H1 (cell line): ENCODE results near the gene SH3BP5. TPM values are rescaled to one million over a fixed set of nuclear protein-coding genes. Genes with fewer than 3 reads are reported as not detected.

ENCODE experiments used
- CTCF ChIA-PET: fragments of 300-600 bp; sonication (Branson Sonifier 250); formaldehyde crosslinking; loops from one replicate; lab custom pipeline; 2021; ENCODE audit not compliant: partially characterized antibody; lab: Charles Lee
- POLR2A ChIA-PET: fragments of 300-600 bp; sonication (Branson Sonifier 250); formaldehyde crosslinking; loops from one replicate; lab custom pipeline; 2021; ENCODE audit warnings: inconsistent platforms; ENCODE audit not compliant: partially characterized antibody; lab: Charles Lee
- DNase-seq, 2 experiments: peaks; one replicate each; pipeline versions ENCODE4 v3.0.0 to v3.0.0-alpha.2; 2010 to 2022; ENCODE audit warnings: low spot score in 2 of 2, low read depth in 1 of 2, mixed read lengths in 1 of 2
- FAIRE-seq: peaks from 2 replicates; lab custom pipeline; 2011; peaks lifted over from hg19 to GRCh38; lab: Jason Lieb, UNC
- H2AFZ ChIP-seq: 2 replicates; pipeline ENCODE4 v1.8.1; 2012; ENCODE audit warnings: low read length, inconsistent platforms
- H2AK5ac ChIP-seq: 2 replicates; pipeline ENCODE4 v1.6.1; 2013; ENCODE audit warnings: low read depth, low read length
- H2BK120ac ChIP-seq: replicated peaks from 2 replicates; pipeline ENCODE3; 2013; ENCODE audit warnings: low read depth, low read length, inconsistent platforms
- H2BK12ac ChIP-seq: 2 replicates; pipeline ENCODE4 v1.6.1; 2013; ENCODE audit warnings: low read depth, low read length
- H2BK15ac ChIP-seq: 2 replicates; pipeline ENCODE4 v1.6.1; 2013; ENCODE audit warnings: low read length
- H2BK20ac ChIP-seq: 2 replicates; pipeline ENCODE4 v1.6.1; 2013; ENCODE audit warnings: low read length
- H2BK5ac ChIP-seq: 2 replicates; pipeline ENCODE4 v1.6.1; 2013; ENCODE audit warnings: low read depth, low read length
- H3K14ac ChIP-seq: 2 replicates; pipeline ENCODE4 v1.6.1; 2013; ENCODE audit warnings: inconsistent platforms; ENCODE audit not compliant: insufficient read length
- H3K18ac ChIP-seq: 2 replicates; pipeline ENCODE4 v1.6.1; 2013; ENCODE audit warnings: low read length; ENCODE audit errors: extremely low read depth
- H3K23ac ChIP-seq: 2 replicates; pipeline ENCODE4 v1.6.1; 2013; ENCODE audit warnings: inconsistent platforms; ENCODE audit not compliant: insufficient read length
- H3K23me2 ChIP-seq: 2 replicates; pipeline ENCODE4 v1.6.1; 2013; ENCODE audit warnings: low read depth, low read length
- H3K27ac ChIP-seq: 2 replicates; pipeline ENCODE4 v1.6.1; 2011; ENCODE audit warnings: low read depth, low read length, inconsistent platforms
- H3K27me3 ChIP-seq, 4 experiments: replicated peaks in 1 of 4; 1 replicate in 1 of 4; 2 replicates in 3 of 4; pipeline versions ENCODE4 v1.6.1 to v1.8.1; 2011 to 2013; ENCODE audit warnings: low read length in 3 of 4, mild to moderate bottlenecking in 3 of 4, inconsistent platforms in 2 of 4, mixed read lengths in 2 of 4, moderate library complexity in 1 of 4; ENCODE audit not compliant: control insufficient read depth in 3 of 4, insufficient read depth in 3 of 4; ENCODE audit errors: extremely low read depth in 1 of 4
- H3K36me3 ChIP-seq, 4 experiments: 2 replicates each; pipeline versions ENCODE4 v1.6.1 to v1.8.1; 2011 to 2013; ENCODE audit warnings: mild to moderate bottlenecking in 4 of 4, low read length in 3 of 4, moderate library complexity in 2 of 4, control low read depth in 1 of 4, inconsistent platforms in 1 of 4; ENCODE audit not compliant: insufficient read depth in 4 of 4, control insufficient read depth in 2 of 4
- H3K4ac ChIP-seq: replicated peaks from 2 replicates; pipeline ENCODE3; 2013; ENCODE audit warnings: low read length, low read depth, mixed read lengths, inconsistent platforms; ENCODE audit not compliant: insufficient read length
- H3K4me1 ChIP-seq, 4 experiments: replicated peaks in 1 of 4; 1 replicate in 1 of 4; 2 replicates in 3 of 4; pipeline versions ENCODE4 v1.6.1 to v1.8.1; 2011 to 2013; ENCODE audit warnings: low read length in 3 of 4, inconsistent platforms in 2 of 4, mixed read lengths in 1 of 4; ENCODE audit not compliant: insufficient read depth in 4 of 4, control insufficient read depth in 3 of 4
- H3K4me2 ChIP-seq, 2 experiments: 2 replicates each; pipeline versions ENCODE4 v1.6.1 to v1.8.1; 2011 to 2013; ENCODE audit warnings: low read depth in 2 of 2, low read length in 2 of 2, control low read depth in 1 of 2, inconsistent platforms in 1 of 2, mild to moderate bottlenecking in 1 of 2; ENCODE audit not compliant: insufficient read depth in 1 of 2
- H3K4me3 ChIP-seq, 4 experiments: fragments of 200-600, 300-600 bp in 1 of 4; sonication (generic), shearing (Covaris generic), sonication (Bioruptor Twin) in 1 of 4; 2 replicates each; pipeline versions ENCODE4 v1.5.1 to v1.8.1; 2011 to 2016; ENCODE audit warnings: low read length in 4 of 4, low read depth in 3 of 4, control low read depth in 2 of 4, inconsistent platforms in 2 of 4, mild to moderate bottlenecking in 2 of 4, mixed read lengths in 1 of 4, moderate library complexity in 1 of 4; ENCODE audit not compliant: insufficient read depth in 2 of 4; ENCODE audit errors: extremely low read depth in 1 of 4
- H3K56ac ChIP-seq: replicated peaks from 2 replicates; pipeline ENCODE3; 2013; ENCODE audit warnings: low read depth, mild to moderate bottlenecking, mixed read lengths, low read length, inconsistent platforms; ENCODE audit not compliant: insufficient read length
- H3K79me1 ChIP-seq: 2 replicates; pipeline ENCODE4 v1.6.1; 2013; ENCODE audit warnings: low read depth, low read length, control low read depth
- H3K79me2 ChIP-seq, 2 experiments: 2 replicates each; pipeline versions ENCODE4 v1.6.1 to v1.8.1; 2012 to 2013; ENCODE audit warnings: low read length in 2 of 2, mild to moderate bottlenecking in 2 of 2, inconsistent platforms in 1 of 2; ENCODE audit not compliant: insufficient read depth in 2 of 2, control insufficient read depth in 1 of 2
- H3K9ac ChIP-seq, 4 experiments: replicated peaks in 1 of 4; 1 replicate in 1 of 4; 2 replicates in 3 of 4; pipeline versions ENCODE4 v1.6.1 to v1.8.1; 2011 to 2013; ENCODE audit warnings: low read depth in 3 of 4, low read length in 3 of 4, control low read depth in 2 of 4, mild to moderate bottlenecking in 2 of 4, moderate library complexity in 2 of 4, inconsistent platforms in 1 of 4; ENCODE audit errors: extremely low read depth in 1 of 4
- H3K9me3 ChIP-seq, 2 experiments: 2 replicates each; pipeline versions ENCODE4 v1.6.1 to v1.8.1; 2012 to 2013; ENCODE audit warnings: mild to moderate bottlenecking in 2 of 2, moderate library complexity in 2 of 2, control low read depth in 1 of 2, inconsistent platforms in 1 of 2, low read depth in 1 of 2, low read length in 1 of 2, mixed read lengths in 1 of 2; ENCODE audit not compliant: insufficient read depth in 2 of 2
- H4K20me1 ChIP-seq, 2 experiments: replicated peaks in 1 of 2; 2 replicates each; pipeline versions ENCODE3 to v1.8.1; 2011 to 2013; ENCODE audit warnings: inconsistent platforms in 2 of 2, low read length in 2 of 2, mild to moderate bottlenecking in 1 of 2; ENCODE audit not compliant: insufficient read depth in 2 of 2, control insufficient read depth in 1 of 2
- H4K5ac ChIP-seq: 2 replicates; pipeline ENCODE4 v1.6.1; 2013; ENCODE audit warnings: low read length, low read depth, mixed read lengths, inconsistent platforms; ENCODE audit not compliant: insufficient read length
- H4K8ac ChIP-seq: 2 replicates; pipeline ENCODE4 v1.8.0; 2013; ENCODE audit warnings: mild to moderate bottlenecking, moderate library complexity, low read length, inconsistent platforms; ENCODE audit not compliant: insufficient read depth; ENCODE audit errors: extremely low read depth
- H4K91ac ChIP-seq: replicated peaks from 2 replicates; pipeline ENCODE3; 2013; ENCODE audit warnings: low read length, mixed read lengths, inconsistent platforms; ENCODE audit not compliant: insufficient read length
- JUND ChIP-seq: IDR thresholded peaks from 2 replicates; pipeline ENCODE4 v1.6.1; 2011; ENCODE audit warnings: mild to moderate bottlenecking, improper control_type of control experiment, low read length
- WGBS, 2 experiments: shearing (Covaris generic) in 1 of 2; methylation state at CpG; one replicate each; pipeline versions ENCODE4 v1.1.6 to v1.1.7; 2013 to 2015; ENCODE audit warnings: low lambda C conversion rate in 2 of 2, mixed read lengths in 2 of 2, inconsistent platforms in 1 of 2, low coverage in 1 of 2, missing lambda C conversion rate in 1 of 2; ENCODE audit not compliant: insufficient replicate concordance in 2 of 2, insufficient coverage in 1 of 2, insufficient read length in 1 of 2; ENCODE audit errors: extremely low coverage in 1 of 2, missing lambda C conversion rate in 1 of 2; 5-methylcytosine and 5-hydroxymethylcytosine counted together
- polyA plus RNA-seq, 7 experiments: library from polyadenylated mRNA; depleted of rRNA in 3 of 7; stranded (reverse) in 5 of 7; unstranded in 2 of 7; fragments of >200 nt in 5 of 7; fragments of 200-250 nt in 2 of 7; gene quantifications; 1 replicate in 5 of 7; 2 replicates in 1 of 7; 4 replicates in 1 of 7; pipeline versions ENCODE4 v1.2.1 to v1.2.3, GENCODE V29; 2011 to 2013; ENCODE audit warnings: missing spikeins in 2 of 7, mixed read lengths in 2 of 7
- total RNA-seq: library from RNA; stranded (reverse); fragmentation: NEBNext Ultra II Directional; extraction: Animal tissue kit (Norgen Biotek cat#: 25700); gene quantifications from 2 replicates; pipeline ENCODE4 v1.2.1, GENCODE V29; 2021

Gene SH3BP5
- total and polyA plus RNA-seq, 2 of the 8 experiments (the other 6 are each of a cell fraction or from before 2014, with no cell fraction given), result 7.1 to 9.7 TPM

DNA sequence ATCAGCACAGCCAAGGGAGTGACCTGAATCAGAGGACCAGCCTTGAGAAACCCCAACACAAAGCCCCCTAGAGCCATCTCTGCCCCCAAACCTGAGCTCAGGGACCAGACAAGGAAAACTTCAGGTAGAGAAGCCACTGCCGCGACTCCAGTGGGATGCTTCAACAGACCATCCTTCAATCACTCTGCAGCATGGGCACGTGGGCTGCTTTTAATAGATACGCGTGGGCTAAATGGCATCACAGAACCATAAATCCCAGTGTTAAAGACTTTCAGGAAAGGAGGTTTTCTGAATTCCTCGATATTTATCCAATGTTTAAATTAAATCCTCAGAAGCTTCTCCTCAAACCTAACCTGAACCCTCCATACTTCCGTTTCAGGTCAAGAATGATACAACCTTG is 30.6 kb downstream of the SH3BP5 start:
- Histone ChIP-seq H2AFZ (no peak overlapping the region), H2BK20ac (no peak overlapping the region)
- no peak for TF ChIP-seq JUND

More for the DNA sequence above, 30.6 kb downstream of the SH3BP5 start:
- Histone ChIP-seq H3K9me3 (no peaks in the 10 kb centered on the region), H2AK5ac (no peak overlapping the region), H3K23me2 (no peaks in the 10 kb centered on the region), H2BK12ac (no peak overlapping the region), H3K4ac (no peak overlapping the region), H4K20me1 (no peaks in the 10 kb centered on the region), H3K27me3 (no peaks in the 10 kb centered on the region), H3K4me2 (no peak overlapping the region), H3K18ac (no peak overlapping the region), H3K23ac (no peak overlapping the region), H3K14ac (no peak overlapping the region), H3K79me1 (no peaks in the 10 kb centered on the region), H3K79me2 (no peaks in the 10 kb centered on the region), H4K8ac (no peak overlapping the region), H4K5ac (no peak overlapping the region), H3K4me1 (no peaks in the 10 kb centered on the region), H3K4me3 (no peak overlapping the region), H3K9ac (no peak overlapping the region), H3K27ac (no peak overlapping the region), H2BK15ac (no peak overlapping the region), H2BK5ac (no peak overlapping the region), H3K56ac (no peak overlapping the region), H4K91ac (no peak overlapping the region), H2BK120ac (no peak overlapping the region), H3K36me3 (peaks cover 0 to 5% (median under 1%) of the 10 kb centered on the region in 4 experiments; a peak in 1 of 8 replicates)
- FAIRE-seq (no peak), DNase-seq (no peak)
- ChIA-PET CTCF (interaction anchor here (0.9 to 4.1 kb wide), 5 partner anchors 19 to 61 kb away, joined by 3 to 19 read pairs (median 4); no protein-coding TSS in a partner anchor), POLR2A (no interaction called here)
- WGBS, 2 experiments, result 91% methylated on average over 7 of the region's 7 CpGs; no CpG with 5 or more reads in 1 of the 2 experiments
